GM12878 (cell line): ENCODE data around the gene NAA11. TPM values are rescaled to one million over a fixed set of nuclear protein-coding genes. Genes with fewer than 3 reads are reported as not detected.

Source experiments
- ATAC-seq: fragments of 200-7000 bp; cut with Tn5 transposase; 3 replicates; pipeline ENCODE4 v1.9.1; 2020; ENCODE audit warnings: mild to moderate bottlenecking, moderate library complexity
- BruUV-seq: library from RNA; stranded (reverse); fragments of 400-500 nt; replicated peaks from 2 replicates; lab custom pipeline; 2021; lab: Mats Ljungman, UMichigan
- CTCF ChIA-PET: fragments of 300-600 bp; sonication (Branson Sonifier 250); formaldehyde crosslinking; extraction: SDS; loops from one replicate; lab custom pipeline; 2021; ENCODE audit warnings: inconsistent platforms; lab: Yijun Ruan, JAX
- POLR2A ChIA-PET: fragments of 350-600 bp; formaldehyde crosslinking; extraction: SDS; loops from one replicate; lab custom pipeline; 2021; ENCODE audit warnings: inconsistent platforms; lab: Charles Lee
- RAD21 ChIA-PET: fragments of 300-600 bp; sonication (Branson Sonifier 250); formaldehyde crosslinking; loops from one replicate; lab custom pipeline; 2023; ENCODE audit warnings: antibody characterized with exemption; ENCODE audit not compliant: unreplicated experiment; lab: Charles Lee
- SMC1A ChIA-PET: fragments of 300-600 bp; sonication (Branson Sonifier 250); formaldehyde crosslinking; loops from one replicate; lab custom pipeline; 2023; ENCODE audit not compliant: unreplicated experiment, uncharacterized antibody; lab: Charles Lee
- DNase-seq: peaks from one replicate; pipeline ENCODE4 v3.0.0-alpha.2; 2011; ENCODE audit warnings: low read depth, low spot score
- FAIRE-seq: peaks from 3 replicates; lab custom pipeline; 2011; peaks lifted over from hg19 to GRCh38; lab: Jason Lieb, UNC
- H2AFZ ChIP-seq: 2 replicates; pipeline ENCODE4 v1.6.0; 2011; ENCODE audit warnings: low read depth, low read length, control low read depth; ENCODE audit not compliant: control insufficient read depth
- H3K27ac ChIP-seq: 2 replicates; pipeline ENCODE4 v1.5.1; 2011; ENCODE audit warnings: control low read depth; ENCODE audit not compliant: control insufficient read depth, insufficient read depth
- H3K27me3 ChIP-seq, 2 experiments: replicated peaks in 1 of 2; 2 replicates each; pipeline versions ENCODE4 v1.6.0 to v1.6.1; 2011; ENCODE audit warnings: low read length in 1 of 2; ENCODE audit not compliant: control insufficient read depth in 2 of 2, insufficient read depth in 2 of 2
- H3K36me3 ChIP-seq, 2 experiments: 2 replicates each; pipeline ENCODE4 v1.5.1; 2011; ENCODE audit warnings: low read length in 1 of 2; ENCODE audit not compliant: control insufficient read depth in 2 of 2, insufficient read depth in 2 of 2
- H3K4me1 ChIP-seq: 2 replicates; pipeline ENCODE4 v1.6.1; 2011; ENCODE audit warnings: mild to moderate bottlenecking, low read length, moderate library complexity, mixed read lengths; ENCODE audit not compliant: control insufficient read depth, insufficient read depth
- H3K4me2 ChIP-seq: 2 replicates; pipeline ENCODE4 v1.6.0; 2011; ENCODE audit warnings: control low read depth; ENCODE audit not compliant: control insufficient read depth, insufficient read depth
- H3K4me3 ChIP-seq: fragments of 200-600 bp; sonication (generic); 2 replicates; pipeline ENCODE4 v1.5.1; 2016
- H3K79me2 ChIP-seq: 2 replicates; pipeline ENCODE4 v1.6.0; 2011; ENCODE audit warnings: low read length; ENCODE audit not compliant: control insufficient read depth, insufficient read depth
- H3K9ac ChIP-seq: 2 replicates; pipeline ENCODE4 v1.8.0; 2011; ENCODE audit warnings: low read length, control low read depth, mixed read lengths; ENCODE audit not compliant: control insufficient read depth, insufficient read depth
- H3K9me3 ChIP-seq: replicated peaks from 3 replicates; pipeline ENCODE4 v1.5.1; 2011; ENCODE audit warnings: mild to moderate bottlenecking, low read length; ENCODE audit not compliant: control insufficient read depth, insufficient read depth
- H4K20me1 ChIP-seq: 2 replicates; pipeline ENCODE4 v1.6.0; 2011; ENCODE audit not compliant: control insufficient read depth, insufficient read depth
- ASH2L ChIP-seq: fragments of 300-600, 200-600 bp; sonication (generic); IDR thresholded peaks from 2 replicates; pipeline ENCODE4 v1.6.1; 2017; ENCODE audit warnings: low read depth, mild to moderate bottlenecking, borderline replicate concordance
- BCL11A ChIP-seq: IDR thresholded peaks from 2 replicates; pipeline ENCODE4 v1.6.1; 2011; ENCODE audit warnings: low read depth, low read length
- CBFB ChIP-seq: IDR thresholded peaks from 2 replicates; pipeline ENCODE4 v1.6.1; 2016; ENCODE audit warnings: antibody characterized with exemption, low read depth
- EP300 ChIP-seq, 2 experiments: fragments of 150-350 bp in 1 of 2; IDR thresholded peaks; 2 replicates each; pipeline ENCODE4 v1.6.1; 2011 to 2012; ENCODE audit warnings: low read depth in 2 of 2, low read length in 2 of 2, borderline replicate concordance in 1 of 2, improper control_type of control experiment in 1 of 2, inconsistent platforms in 1 of 2; ENCODE audit not compliant: control insufficient read depth in 1 of 2
- IRF5 ChIP-seq: fragments of 450-650 bp; IDR thresholded peaks from 2 replicates; pipeline ENCODE4 v1.6.1; 2017; ENCODE audit warnings: borderline replicate concordance
- MAX ChIP-seq: IDR thresholded peaks from 2 replicates; pipeline ENCODE4 v1.6.1; 2012; ENCODE audit warnings: low read depth, low read length, improper control_type of control experiment
- MLLT1 ChIP-seq: fragments of 450-650 bp; IDR thresholded peaks from 2 replicates; pipeline ENCODE4 v1.6.1; 2016; ENCODE audit warnings: mild to moderate bottlenecking
- PBX3 ChIP-seq: IDR thresholded peaks from 2 replicates; pipeline ENCODE4 v1.6.1; 2011; ENCODE audit warnings: mild to moderate bottlenecking, low read depth, low read length, moderate library complexity; ENCODE audit not compliant: insufficient replicate concordance
- SIN3A ChIP-seq: IDR thresholded peaks from 2 replicates; pipeline ENCODE4 v1.6.1; 2012; ENCODE audit warnings: low read depth, low read length, improper control_type of control experiment
- SREBF1 ChIP-seq: IDR thresholded peaks from 2 replicates; pipeline ENCODE4 v1.6.1; 2012; ENCODE audit warnings: mild to moderate bottlenecking, low read length
- YY1 ChIP-seq: IDR thresholded peaks from 2 replicates; pipeline ENCODE4 v1.6.1; 2011; ENCODE audit warnings: low read depth, mild to moderate bottlenecking, low read length
- ZNF622 ChIP-seq: fragments of 450-650 bp; IDR thresholded peaks from 2 replicates; pipeline ENCODE4 v1.6.1; 2017; ENCODE audit warnings: mild to moderate bottlenecking, inconsistent platforms
- ZSCAN29 ChIP-seq: fragments of 450-650 bp; IDR thresholded peaks from 2 replicates; pipeline ENCODE4 v1.6.1; 2017; ENCODE audit warnings: mild to moderate bottlenecking, moderate library complexity
- ZZZ3 ChIP-seq: IDR thresholded peaks from 2 replicates; pipeline ENCODE4 v1.6.1; 2011; ENCODE audit warnings: low read depth; ENCODE audit not compliant: control insufficient read depth, insufficient read length
- WGBS: methylation state at CpG from one replicate; pipeline ENCODE4 v1.1.6; 2016; ENCODE audit warnings: low lambda C conversion rate; ENCODE audit not compliant: insufficient replicate concordance, insufficient coverage; ENCODE audit errors: missing lambda C conversion rate; 5-methylcytosine and 5-hydroxymethylcytosine counted together
- in situ Hi-C: fragments of 300-500 bp; cut with MboI; formaldehyde crosslinking; loops from 9 replicates; pipeline ENCODE4 v1.14.3; 2018; ENCODE audit warnings: mixed read lengths
- intact Hi-C: fragments of 100-400 bp; cut with micrococcal nuclease; formaldehyde crosslinking; loops from one replicate; pipeline ENCODE4 v1.14.2; 2022; ENCODE audit not compliant: unreplicated experiment
- polyA plus RNA-seq, 11 experiments: library from polyadenylated mRNA; depleted of rRNA in 4 of 11; unstranded in 6 of 11; stranded (reverse) in 5 of 11; fragments of >200 nt; fragmentation: Nextera tagmentation in 4 of 11; fragmentation: Illumina TruSeq in 1 of 11; extraction: Ambion mirVana in 4 of 11; extraction: Trizol in 1 of 11; gene quantifications; 1 replicate in 1 of 11; 2 replicates in 10 of 11; pipeline versions ENCODE4 v1.2.1 to v1.2.3, GENCODE V29; 2011 to 2016; ENCODE audit warnings: inconsistent platforms in 2 of 11, missing spikeins in 2 of 11, low read depth in 1 of 11
- total RNA-seq, 4 experiments: library from RNA; depleted of rRNA in 3 of 4; stranded (reverse); fragments of >200 nt in 3 of 4; fragmentation: Illumina TruSeq in 1 of 4; extraction: Trizol in 1 of 4; gene quantifications; 2 replicates each; pipeline versions ENCODE4 v1.2.1 to v1.2.3, GENCODE V29; 2013 to 2021

NAA11 gene
- total and polyA plus RNA-seq, 10 of the 15 experiments (the other 5 are each of a cell fraction or from before 2014, with no cell fraction given): 0.12 to 0.16 TPM; not detected in 8

GRCh38 chr4:79330720-79331119 is 4.9 kb upstream of the NAA11 start:
- no TSS peak for BruUV-seq
- POLR2A ChIA-PET: no interaction called here
- intact Hi-C loops: no loop called here
- no peak overlapping the region for H2AFZ ChIP-seq
- SMC1A ChIA-PET: interaction anchor here (1.0 to 1.9 kb wide), 7 partner anchors 9 to 288 kb away, joined by 3 to 7 read pairs (median 4); no protein-coding TSS in a partner anchor
- no peak overlapping the region for H3K27ac ChIP-seq
- H3K36me3 ChIP-seq: no peaks in the 10 kb centered on the region
- in situ Hi-C loops: no loop called here
- whole genome bisulfite sequencing: 17% methylated on average over 2 of the region's 2 CpGs
- no peak overlapping the region for H3K4me3 ChIP-seq
- no peak overlapping the region for H3K9ac ChIP-seq
- H3K4me1 ChIP-seq: no peaks in the 10 kb centered on the region
- H3K4me2 ChIP-seq: no peak overlapping the region
- H3K79me2 ChIP-seq: no peaks in the 10 kb centered on the region
- no peak for TF ChIP-seq EP300 (IDR thresholded peaks at IDR 0.05; ENCODE audit: borderline replicate concordance in 1 of 2, control insufficient read depth in 1 of 2, low read depth in 2 of 2, low read length in 2 of 2)
- no peak for TF ChIP-seq PBX3
- TF ChIP-seq ZZZ3: no peak
- TF ChIP-seq SREBF1: no peak
- TF ChIP-seq SIN3A: no peak
- no peak for TF ChIP-seq MAX
- TF ChIP-seq BCL11A: no peak
- no peak for TF ChIP-seq ASH2L
- no peak for TF ChIP-seq ZSCAN29
- TF ChIP-seq ZNF622: no peak
- TF ChIP-seq YY1: no peak
- no peak for TF ChIP-seq CBFB
- TF ChIP-seq IRF5: no peak
- no peak for TF ChIP-seq MLLT1
- no peaks in the 10 kb centered on the region for H3K9me3 ChIP-seq
- CTCF ChIA-PET: interaction anchor here (1.7 kb wide), 2 partner anchors 11 to 14 kb away, joined by 6 to 8 read pairs; no protein-coding TSS in a partner anchor
- FAIRE-seq (no peak), ATAC-seq (0 out of 3 replicates have a peak, but pooled peaks have one; percentile 19), DNase-seq (no peak)
- no peaks in the 10 kb centered on the region for H3K27me3 ChIP-seq
- no peaks in the 10 kb centered on the region for H4K20me1 ChIP-seq
- RAD21 ChIA-PET: no interaction called here
